GM12873 (cell line): ENCODE results near the gene TMEM273.

Source experiments
- TF ChIP-seq, protein P1 (sequence below): IDR thresholded peaks from 2 replicates; pipeline ENCODE4 v1.5.1; 2012; ENCODE audit warnings: low read depth, mild to moderate bottlenecking, moderate library complexity, low read length, control low read depth; ENCODE audit not compliant: insufficient read depth; ENCODE audit errors: missing control alignments

TMEM273 gene

DNA sequence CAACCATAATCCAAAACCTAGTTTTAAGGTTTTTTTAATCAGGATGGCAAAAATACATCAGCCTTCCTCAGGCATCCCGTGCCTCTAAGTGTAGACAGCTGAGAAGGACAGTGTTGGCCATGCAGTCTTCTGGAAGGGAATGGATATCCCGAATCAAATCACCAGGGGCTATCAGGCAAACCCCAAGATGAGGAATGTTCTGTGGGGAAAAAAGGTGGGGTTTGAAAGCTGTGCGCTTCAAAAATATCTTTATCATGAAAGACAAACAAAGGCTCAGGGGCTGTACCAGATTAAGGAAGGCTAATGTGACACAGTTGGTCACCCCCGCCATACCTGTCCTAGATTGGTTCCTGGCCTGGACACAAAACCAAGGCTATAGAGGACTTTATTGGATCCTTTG lies 5.4 kb downstream of the TMEM273 start:
- TF ChIP-seq, protein P1, sequence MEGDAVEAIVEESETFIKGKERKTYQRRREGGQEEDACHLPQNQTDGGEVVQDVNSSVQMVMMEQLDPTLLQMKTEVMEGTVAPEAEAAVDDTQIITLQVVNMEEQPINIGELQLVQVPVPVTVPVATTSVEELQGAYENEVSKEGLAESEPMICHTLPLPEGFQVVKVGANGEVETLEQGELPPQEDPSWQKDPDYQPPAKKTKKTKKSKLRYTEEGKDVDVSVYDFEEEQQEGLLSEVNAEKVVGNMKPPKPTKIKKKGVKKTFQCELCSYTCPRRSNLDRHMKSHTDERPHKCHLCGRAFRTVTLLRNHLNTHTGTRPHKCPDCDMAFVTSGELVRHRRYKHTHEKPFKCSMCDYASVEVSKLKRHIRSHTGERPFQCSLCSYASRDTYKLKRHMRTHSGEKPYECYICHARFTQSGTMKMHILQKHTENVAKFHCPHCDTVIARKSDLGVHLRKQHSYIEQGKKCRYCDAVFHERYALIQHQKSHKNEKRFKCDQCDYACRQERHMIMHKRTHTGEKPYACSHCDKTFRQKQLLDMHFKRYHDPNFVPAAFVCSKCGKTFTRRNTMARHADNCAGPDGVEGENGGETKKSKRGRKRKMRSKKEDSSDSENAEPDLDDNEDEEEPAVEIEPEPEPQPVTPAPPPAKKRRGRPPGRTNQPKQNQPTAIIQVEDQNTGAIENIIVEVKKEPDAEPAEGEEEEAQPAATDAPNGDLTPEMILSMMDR: no peak

DNA sequence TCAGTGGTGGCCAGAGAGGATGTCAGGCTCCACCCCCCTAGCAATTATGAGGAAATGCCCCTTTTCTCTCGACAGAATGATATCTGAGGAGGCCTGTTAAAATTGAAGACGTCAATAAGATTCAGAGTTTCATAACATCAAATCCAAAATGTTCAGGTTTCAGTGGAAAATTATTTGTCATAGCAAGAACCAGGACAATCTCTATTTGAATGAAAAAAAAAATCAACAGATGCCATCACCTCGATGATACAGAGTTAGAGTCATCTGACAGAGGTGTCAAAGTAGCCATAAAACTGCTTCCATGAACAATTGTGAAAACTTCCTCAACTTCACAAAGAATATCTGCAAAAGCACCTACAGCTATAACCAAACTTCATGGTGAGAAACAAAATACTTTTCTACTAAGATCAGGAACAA lies 7.7 kb downstream of the TMEM273 start:
- TF ChIP-seq, protein P1: no peak

DNA sequence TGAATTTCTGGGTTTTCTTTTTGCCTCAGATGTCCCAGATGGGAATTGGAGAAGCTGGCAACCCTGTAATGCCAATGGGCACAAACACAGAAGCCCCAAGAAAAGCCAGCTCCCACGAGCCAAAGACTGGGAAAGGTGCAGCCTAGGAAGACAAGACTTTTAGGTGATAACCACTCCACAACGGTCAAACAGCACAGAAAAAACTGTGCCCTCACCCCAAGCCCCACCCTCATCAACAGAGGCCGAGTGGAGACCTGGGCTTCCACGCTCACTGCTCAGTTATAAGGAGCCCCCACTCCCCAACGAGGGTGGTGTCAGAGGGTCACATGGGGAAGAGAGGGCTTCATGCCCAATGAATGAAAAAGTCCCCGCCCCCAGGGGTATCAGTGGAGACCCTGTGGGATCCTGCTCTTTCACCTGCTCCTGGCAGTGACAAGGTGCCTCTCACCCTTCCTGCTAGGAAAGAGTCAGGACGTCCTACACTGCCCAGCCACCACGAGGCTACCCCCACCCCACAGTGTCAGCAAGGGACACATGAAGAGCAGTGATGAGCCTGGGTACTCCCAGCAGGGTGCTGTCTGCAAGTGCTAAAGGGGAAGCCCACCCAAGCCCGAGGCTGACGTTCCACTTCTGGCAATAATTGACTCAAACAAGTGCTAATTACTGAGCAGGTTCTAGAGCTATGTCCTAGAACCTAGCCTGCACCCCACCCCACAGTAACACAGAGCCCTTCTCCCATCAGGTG lies 8.3 kb downstream of the TMEM273 start:
- TF ChIP-seq, protein P1: no peak

GRCh38 chr10:49178489-49179471 lies 9.4 kb downstream of the TMEM273 start:
- TF ChIP-seq, protein P1: no peak

DNA sequence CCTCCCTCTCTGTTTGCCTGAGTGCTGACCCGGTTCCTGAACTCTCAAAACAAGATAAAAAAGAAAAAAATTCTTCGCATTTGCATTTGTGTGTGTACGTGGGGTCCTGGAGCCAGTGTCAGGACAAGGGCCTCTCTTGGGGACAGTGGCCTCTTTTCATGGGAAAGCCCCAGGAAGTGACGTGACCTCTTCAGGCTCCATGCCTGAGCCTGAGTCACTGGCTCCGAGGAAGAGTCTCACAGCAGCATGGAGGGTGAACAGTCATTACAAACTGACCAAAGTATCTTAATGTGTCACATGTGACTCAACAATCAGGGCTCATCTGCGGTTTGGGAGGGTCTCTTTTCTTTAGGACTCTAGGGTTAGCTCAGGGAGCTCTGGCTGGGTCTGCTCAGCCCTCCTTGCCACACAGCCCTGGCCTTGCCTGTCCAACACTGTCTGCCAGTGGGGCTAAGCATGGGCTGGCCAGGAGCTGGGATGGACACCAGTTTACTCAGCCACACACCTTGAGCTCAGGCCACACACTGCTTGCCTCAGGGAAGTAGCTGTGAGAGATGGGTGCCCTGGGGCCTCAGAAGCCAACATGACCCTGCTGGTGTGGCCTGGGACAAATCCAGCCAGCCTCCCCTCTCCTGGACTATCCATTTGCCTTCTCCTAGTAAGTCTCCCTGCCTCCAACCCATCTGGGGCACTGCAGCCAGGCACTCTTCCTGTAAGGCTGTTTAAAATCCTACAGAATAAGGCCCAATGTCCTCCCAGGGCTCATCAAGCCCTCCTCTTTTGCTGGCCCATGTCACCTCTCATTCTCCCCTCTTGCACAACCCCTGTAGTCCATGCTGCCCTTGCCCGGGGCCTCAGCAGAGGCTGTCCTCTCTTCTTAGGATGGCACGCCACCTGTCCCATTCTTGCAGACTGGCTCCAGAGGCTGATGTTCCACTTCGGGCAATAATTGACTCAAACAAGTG lies 10.5 kb downstream of the TMEM273 start:
- TF ChIP-seq, protein P1: no peak

DNA sequence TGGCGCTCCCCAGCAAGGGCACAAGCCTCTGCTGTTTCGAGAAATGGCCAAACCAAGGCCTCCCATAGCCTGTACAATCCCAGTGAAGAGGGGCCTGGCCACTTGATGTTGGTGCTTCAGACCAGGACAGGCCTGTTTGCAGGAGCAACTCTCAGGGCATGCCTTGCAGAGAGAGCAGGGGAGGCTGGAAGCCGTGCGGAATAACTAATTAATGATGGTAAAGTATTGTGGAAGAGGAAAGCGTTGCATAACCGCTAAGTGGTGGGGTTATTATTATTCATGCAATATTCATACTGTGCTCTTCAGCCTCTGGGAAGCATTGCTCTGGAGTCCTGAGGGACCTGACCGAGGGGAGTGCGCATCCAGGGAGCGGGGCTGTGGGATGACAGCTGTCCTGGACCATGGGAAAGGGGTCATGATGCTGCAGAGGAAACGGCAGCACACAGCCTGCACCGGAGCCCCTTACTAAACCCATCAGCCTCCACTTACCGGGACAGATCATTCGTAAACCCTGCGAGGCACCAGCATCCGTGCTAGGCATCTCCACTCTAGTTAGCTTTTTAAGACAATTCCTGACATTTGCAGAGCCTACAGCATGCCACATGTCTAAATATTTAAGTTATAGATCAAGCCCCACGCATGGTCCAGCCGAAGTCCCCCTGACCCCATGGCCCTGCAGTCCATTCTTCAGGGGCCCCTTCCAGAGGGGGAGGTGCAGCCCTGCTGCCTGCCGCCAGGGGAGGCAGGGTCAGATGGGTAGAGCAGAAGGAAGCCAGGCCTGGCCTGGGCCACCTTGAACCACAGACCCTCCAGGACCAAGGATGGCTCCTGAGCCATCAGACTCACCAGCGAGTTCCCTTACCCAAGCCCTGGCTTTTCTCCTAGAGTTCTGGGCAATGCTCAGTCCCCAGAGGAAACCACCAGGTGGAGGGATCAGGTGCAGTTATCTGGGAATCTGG lies 11.6 kb downstream of the TMEM273 start:
- TF ChIP-seq, protein P1: peak; percentile 43
